Renal pelvis (tissue), 4 donors: ENCODE results near the gene FOXC2. TPM values are rescaled to one million over a fixed set of nuclear protein-coding genes. Genes with fewer than 3 reads are reported as not detected.
A peak's percentile ranks its signal among the peaks of the same experiment; 100 is the strongest.

Source experiments
- DNase-seq: peaks from one replicate; pipeline ENCODE4 v3.0.0-alpha.2; 2013
- polyA plus RNA-seq, 3 donors: library from polyadenylated mRNA; unstranded; fragments of 120-200 nt; gene quantifications; one replicate each; pipeline ENCODE4 v1.2.1, GENCODE V29; 2013; ENCODE audit not compliant: insufficient read length in 3 of 3

Gene FOXC2
- polyA plus RNA-seq, 3 donors, result 38.0 to 56.3 (median 48.5) TPM

- no peak for DNase-seq
Measured at GRCh38 chr16:86608301-86608747, 41.7 kb downstream of the FOXC2 start.

- no peak for DNase-seq
Measured at GRCh38 chr16:86609115-86609514, 42.5 kb downstream of the FOXC2 start.

DNA sequence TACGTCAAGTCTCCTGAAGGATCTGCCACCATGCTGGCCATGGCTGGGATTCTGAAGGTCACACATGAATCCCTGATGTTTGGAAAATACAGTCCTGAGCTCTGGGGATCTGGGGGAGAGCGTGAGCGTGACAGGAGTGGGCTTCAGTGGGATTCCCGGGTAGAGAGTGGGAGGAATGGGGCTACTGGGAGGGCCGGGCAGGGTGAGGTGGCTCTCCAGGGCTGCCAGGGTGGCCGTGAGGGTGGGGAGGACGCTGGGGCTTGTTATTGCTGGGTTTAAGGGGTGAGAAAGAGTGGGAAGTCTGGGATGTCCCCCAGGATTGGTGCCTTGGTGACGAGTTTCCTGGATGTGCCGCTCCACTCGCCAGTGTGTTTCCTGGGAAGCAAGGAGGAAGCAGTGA lies 43.0 kb downstream of the FOXC2 start:
- DNase-seq, result no peak

GRCh38 chr16:86610779-86611524 lies 44.3 kb downstream of the FOXC2 start:
- no peak for DNase-seq

- peak; percentile 86 for DNase-seq
Measured at GRCh38 chr16:86611525-86611855, 44.9 kb downstream of the FOXC2 start.

- DNase-seq, result no peak
Measured at GRCh38 chr16:86611941-86612340, 45.3 kb downstream of the FOXC2 start.

DNA sequence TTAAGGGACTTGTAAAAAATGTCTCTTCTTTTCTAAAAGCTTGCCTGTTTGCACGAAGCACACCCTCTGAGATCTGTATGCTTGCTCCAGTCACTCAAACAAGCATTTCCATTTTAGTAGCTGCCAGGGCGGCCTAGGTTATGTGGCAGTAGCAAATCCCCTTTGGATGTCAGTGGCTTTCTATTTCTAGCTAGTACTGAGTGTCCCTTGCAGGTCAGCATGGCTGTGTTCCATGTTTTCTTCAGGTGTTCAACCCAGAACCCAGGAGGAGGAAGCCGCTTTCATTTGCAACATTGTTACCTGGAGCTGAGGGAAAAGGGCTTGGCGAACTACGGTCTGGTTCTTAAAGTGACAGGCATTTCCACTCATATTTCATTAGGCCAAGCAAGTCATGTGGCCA lies 48.1 kb downstream of the FOXC2 start:
- no peak for DNase-seq

GRCh38 chr16:86616906-86617305 lies 50.3 kb downstream of the FOXC2 start:
- DNase-seq, result no peak

DNA sequence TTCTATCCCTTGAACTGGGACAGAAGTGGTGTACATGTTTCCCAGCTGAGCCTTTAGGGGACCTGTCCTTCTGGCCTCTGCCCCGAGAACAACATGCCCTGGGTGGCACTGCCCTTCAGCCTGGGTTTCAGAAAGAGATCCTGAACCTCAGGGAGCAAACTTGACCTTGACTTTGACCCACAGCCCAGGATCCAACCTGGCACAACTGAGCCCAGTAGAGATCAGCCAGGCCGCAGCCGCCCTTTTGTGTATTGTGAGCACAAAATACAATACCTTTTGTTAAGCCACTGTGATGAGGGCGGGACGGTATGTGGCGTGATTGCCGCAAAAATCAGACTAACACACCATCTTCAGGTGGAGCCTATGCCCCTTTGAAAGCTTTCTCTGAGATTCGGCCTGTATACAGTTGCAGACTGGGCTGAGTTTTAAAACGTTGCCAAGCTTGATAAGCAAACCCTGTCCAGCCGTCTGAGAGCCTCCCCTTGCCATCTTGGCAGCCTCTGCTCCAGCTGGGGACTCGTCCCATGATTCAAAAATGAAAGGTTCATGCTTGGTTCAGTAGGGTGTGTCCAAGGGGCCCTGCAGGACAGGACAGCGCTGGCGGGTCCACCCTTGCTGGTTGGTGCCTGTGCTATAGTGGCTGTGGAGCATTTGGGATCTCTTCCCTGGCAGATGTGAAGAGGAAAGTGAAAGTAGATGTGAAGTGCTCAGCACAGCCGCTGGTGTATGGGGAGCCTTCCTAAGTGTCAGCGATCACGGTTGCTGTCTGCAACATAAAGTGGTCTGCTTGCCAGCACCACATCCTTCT lies 52.0 kb downstream of the FOXC2 start:
- no peak for DNase-seq

Other genes starting within 250 kb of the FOXC2 start
- under 1 TPM in 2 of 3 donors, not detected in 1; 0.13 to 0.16 TPM for gene FOXF1, start 56.3 kb upstream of the FOXC2 start, polyA plus RNA-seq
- gene MTHFSD, start 11.6 kb upstream of the FOXC2 start, polyA plus RNA-seq, result 10 to 100 TPM; 24.5 to 32.6 (median 32.4) TPM
- 10 to 100 TPM; 13.5 to 19.1 (median 15.1) TPM for gene FOXL1, start 11.7 kb downstream of the FOXC2 start, polyA plus RNA-seq